Fibroblast of lung (primary cell): ENCODE data around the gene RPRD1B. TPM values are rescaled to one million over a fixed set of nuclear protein-coding genes. Genes with fewer than 3 reads are reported as not detected.

Experiments
- DNase-seq, 2 donors: peaks; one replicate each; pipeline versions ENCODE4 v3.0.0 to v3.0.0-alpha.2; 2010; ENCODE audit warnings: low read depth in 2 of 2
- H2AFZ ChIP-seq: 2 replicates; pipeline ENCODE4 v1.5.1; 2012; ENCODE audit warnings: low read length, control low read depth, inconsistent platforms
- H3K27ac ChIP-seq: 2 replicates; pipeline ENCODE4 v1.5.1; 2011; ENCODE audit warnings: low read length, control low read depth; ENCODE audit not compliant: insufficient read depth
- H3K27me3 ChIP-seq: 2 replicates; pipeline ENCODE4 v1.5.1; 2011; ENCODE audit warnings: mild to moderate bottlenecking, low read length; ENCODE audit not compliant: control insufficient read depth, insufficient read depth
- H3K36me3 ChIP-seq: 2 replicates; pipeline ENCODE4 v1.5.1; 2011; ENCODE audit warnings: low read length; ENCODE audit not compliant: control insufficient read depth, insufficient read depth
- H3K4me1 ChIP-seq: 2 replicates; pipeline ENCODE4 v1.5.1; 2011; ENCODE audit warnings: low read length; ENCODE audit not compliant: control insufficient read depth, insufficient read depth; ENCODE audit errors: extremely low read depth
- H3K4me2 ChIP-seq: 2 replicates; pipeline ENCODE4 v1.5.1; 2011; ENCODE audit warnings: low read length, control low read depth; ENCODE audit not compliant: insufficient read depth; ENCODE audit errors: extremely low read depth
- H3K4me3 ChIP-seq, 4 experiments: fragments of 200-600 bp in 1 of 4; sonication (generic) in 1 of 4; replicated peaks in 1 of 4; 2 replicates each; pipeline ENCODE4 v1.5.1; 2011 to 2016; ENCODE audit warnings: low read length in 4 of 4, low read depth in 3 of 4, mild to moderate bottlenecking in 3 of 4, control low read depth in 2 of 4, inconsistent platforms in 1 of 4, mixed read lengths in 1 of 4; ENCODE audit not compliant: insufficient read depth in 1 of 4; ENCODE audit errors: control extremely low read depth in 1 of 4
- H3K79me2 ChIP-seq: 2 replicates; pipeline ENCODE4 v1.5.1; 2012; ENCODE audit warnings: mild to moderate bottlenecking, low read length, inconsistent platforms; ENCODE audit not compliant: control insufficient read depth, insufficient read depth
- H3K9ac ChIP-seq: 2 replicates; pipeline ENCODE4 v1.5.1; 2011; ENCODE audit warnings: mild to moderate bottlenecking, low read length, control low read depth; ENCODE audit not compliant: insufficient read depth
- H3K9me3 ChIP-seq: 2 replicates; pipeline ENCODE4 v1.5.1; 2012; ENCODE audit warnings: low read depth, low read length; ENCODE audit not compliant: control insufficient read depth, insufficient read depth
- H4K20me1 ChIP-seq: 2 replicates; pipeline ENCODE4 v1.5.1; 2011; ENCODE audit warnings: low read length; ENCODE audit not compliant: control insufficient read depth, insufficient read depth; ENCODE audit errors: extremely low read depth
- CTCF ChIP-seq, 2 donors: IDR thresholded peaks in 1 of 2; conservative IDR thresholded peaks in 1 of 2; 1 replicate in 1 of 2; 2 replicates in 1 of 2; pipeline ENCODE4 v1.5.1; 2011 to 2012; ENCODE audit warnings: low read length in 2 of 2, control low read depth in 1 of 2, inconsistent platforms in 1 of 2, low read depth in 1 of 2, mild to moderate bottlenecking in 1 of 2
- EZH2 ChIP-seq: IDR thresholded peaks from 2 replicates; pipeline ENCODE4 v1.5.1; 2012; ENCODE audit warnings: low read length, control low read depth, mild to moderate bottlenecking; ENCODE audit errors: missing control alignments
- polyA plus RNA-seq, 2 donors: library from polyadenylated mRNA; depleted of rRNA in 1 of 2; stranded (reverse) in 1 of 2; unstranded in 1 of 2; fragments of >200 nt; gene quantifications; 2 replicates each; pipeline ENCODE4 v1.2.1, GENCODE V29; 2011 to 2012; ENCODE audit warnings: missing spikeins in 1 of 2
- total RNA-seq: library from RNA; depleted of rRNA; stranded (reverse); fragments of >200 nt; gene quantifications from 2 replicates; pipeline ENCODE4 v1.2.1, GENCODE V29; 2014

RPRD1B gene
- total and polyA plus RNA-seq, 2 donors (not counting 1 experiment from before 2014, with no cell fraction given), result 23.8 to 23.9 TPM

GRCh38 chr20:37999526-38000263 lies 33.9 kb upstream of the RPRD1B start:
- Histone ChIP-seq H3K4me3 (no peak overlapping the region), H2AFZ (no peak overlapping the region), H3K27ac (no peak overlapping the region), H3K36me3 (peaks cover 15% of the 10 kb centered on the region), H3K27me3 (no peaks in the 10 kb centered on the region), H4K20me1 (no peaks in the 10 kb centered on the region), H3K9ac (no peak overlapping the region), H3K79me2 (no peaks in the 10 kb centered on the region), H3K4me2 (no peak overlapping the region), H3K9me3 (no peaks in the 10 kb centered on the region), H3K4me1 (peaks cover 18% of the 10 kb centered on the region)
- peak in 1 of 2 donors; percentile 12 for DNase-seq
- TF ChIP-seq EZH2, result no peak
- TF ChIP-seq CTCF (conservative IDR thresholded peaks at IDR 0.05 in 1 of 2, IDR thresholded peaks at IDR 0.05 in 1 of 2; ENCODE audit: low read depth in 1 of 2, low read length in 2 of 2), result no peak

- H3K4me3 ChIP-seq, result no peak overlapping the region
- H3K9me3 ChIP-seq, result no peaks in the 10 kb centered on the region
- no peak for TF ChIP-seq EZH2
- TF ChIP-seq CTCF (conservative IDR thresholded peaks at IDR 0.05 in 1 of 2, IDR thresholded peaks at IDR 0.05 in 1 of 2; ENCODE audit: low read depth in 1 of 2, low read length in 2 of 2), result no peak
- peaks cover 15% of the 10 kb centered on the region for H3K36me3 ChIP-seq
- H2AFZ ChIP-seq, result no peak overlapping the region
- no peaks in the 10 kb centered on the region for H3K27me3 ChIP-seq
- no peak overlapping the region for H3K27ac ChIP-seq
- no peak overlapping the region for H3K9ac ChIP-seq
- no peaks in the 10 kb centered on the region for H3K79me2 ChIP-seq
- peaks cover 18% of the 10 kb centered on the region for H3K4me1 ChIP-seq
- DNase-seq, result no peak
- H4K20me1 ChIP-seq, result no peaks in the 10 kb centered on the region
- no peak overlapping the region for H3K4me2 ChIP-seq
These were observed 33.3 kb upstream of the RPRD1B start for GRCh38 chr20:38000293-38000692.

- Histone ChIP-seq H3K4me3 (no peak overlapping the region), H3K79me2 (no peaks in the 10 kb centered on the region), H3K4me2 (peak overlapping the region; percentile 66), H3K27me3 (no peaks in the 10 kb centered on the region), H3K27ac (peak overlapping the region; percentile 48), H3K4me1 (peaks cover 18% of the 10 kb centered on the region), H3K9ac (no peak overlapping the region), H3K9me3 (no peaks in the 10 kb centered on the region), H4K20me1 (no peaks in the 10 kb centered on the region), H2AFZ (no peak overlapping the region), H3K36me3 (peaks cover 12% of the 10 kb centered on the region)
- TF ChIP-seq CTCF (conservative IDR thresholded peaks at IDR 0.05 in 1 of 2, IDR thresholded peaks at IDR 0.05 in 1 of 2; ENCODE audit: low read depth in 1 of 2, low read length in 2 of 2) (no peak), EZH2 (no peak)
- peak; percentile 80 to 84 for DNase-seq
These were observed 32.2 kb upstream of the RPRD1B start for GRCh38 chr20:38001173-38001875.
